WTC11 (cell line): Measurements from ENCODE around the gene UNC5A. TPM values are rescaled to one million over a fixed set of nuclear protein-coding genes. Genes with fewer than 3 reads are reported as not detected.

Experiments
- ATAC-seq: fragments of 200-7000 bp; cut with Tn5 transposase; 2 replicates; pipeline ENCODE4 v1.10.0; 2021; ENCODE audit warnings: mild to moderate bottlenecking, moderate library complexity
- CTCF ChIA-PET: fragments of 300-600 bp; sonication (Branson Sonifier 250); formaldehyde crosslinking; loops from one replicate; lab custom pipeline; 2021; ENCODE audit warnings: antibody characterized with exemption; lab: Charles Lee
- POLR2A ChIA-PET: fragments of 350-600 bp; sonication (Branson Sonifier 250); formaldehyde crosslinking; loops from one replicate; lab custom pipeline; 2021; ENCODE audit warnings: antibody characterized with exemption; lab: Charles Lee
- DNase-seq: peaks from one replicate; pipeline ENCODE4 v3.0.0; 2021; ENCODE audit warnings: low spot score
- H3K27ac Mint-ChIP-seq: 2 replicates; pipeline ENCODE4 v1.8.0; 2021; ENCODE audit warnings: mixed read lengths
- H3K27me3 Mint-ChIP-seq: 2 replicates; pipeline ENCODE4 v1.8.0; 2021; ENCODE audit warnings: low read depth, mild to moderate bottlenecking, moderate library complexity, mixed read lengths
- H3K36me3 Mint-ChIP-seq: 2 replicates; pipeline ENCODE4 v1.8.0; 2021; ENCODE audit warnings: mixed read lengths
- H3K4me1 Mint-ChIP-seq: 2 replicates; pipeline ENCODE4 v1.8.0; 2022; ENCODE audit warnings: mixed read lengths
- H3K4me3 Mint-ChIP-seq: 2 replicates; pipeline ENCODE4 v1.8.0; 2021; ENCODE audit warnings: mild to moderate bottlenecking, moderate library complexity, mixed read lengths
- H3K9me3 Mint-ChIP-seq: 2 replicates; pipeline ENCODE4 v1.8.0; 2021; ENCODE audit warnings: mixed read lengths
- MYBL2 ChIP-seq: sonication (generic); formaldehyde crosslinking; IDR thresholded peaks from 2 replicates; pipeline ENCODE4 v1.8.1; 2023; ENCODE audit warnings: mild to moderate bottlenecking, moderate library complexity, missing genetic modification reagents
- NFE2L1 ChIP-seq: sonication (generic); formaldehyde crosslinking; IDR thresholded peaks from 2 replicates; pipeline ENCODE4 v1.8.1; 2023; ENCODE audit warnings: missing genetic modification reagents
- NR1H2 ChIP-seq: sonication (generic); formaldehyde crosslinking; IDR thresholded peaks from 2 replicates; pipeline ENCODE4 v1.9.0; 2021; ENCODE audit warnings: mild to moderate bottlenecking, moderate library complexity, missing genetic modification reagents
- SMAD4 ChIP-seq: sonication (generic); formaldehyde crosslinking; IDR thresholded peaks from 2 replicates; pipeline ENCODE4 v1.8.0; 2022; ENCODE audit warnings: mild to moderate bottlenecking, missing genetic modification reagents
- SOX15 ChIP-seq: fragments of 250-450 bp; sonication (Bioruptor Pico); IDR thresholded peaks from 2 replicates; pipeline ENCODE4 v1.9.0; 2021; ENCODE audit warnings: mild to moderate bottlenecking
- ZNF121 ChIP-seq: sonication (generic); formaldehyde crosslinking; IDR thresholded peaks from 2 replicates; pipeline ENCODE4 v1.8.0; 2023; ENCODE audit warnings: missing genetic modification reagents
- ZNF219 ChIP-seq: sonication (generic); formaldehyde crosslinking; IDR thresholded peaks from 2 replicates; pipeline ENCODE4 v1.8.0; 2023; ENCODE audit warnings: missing genetic modification reagents, mild to moderate bottlenecking, borderline replicate concordance
- ZNF317 ChIP-seq: sonication (generic); formaldehyde crosslinking; IDR thresholded peaks from 2 replicates; pipeline ENCODE4 v1.8.1; 2023; ENCODE audit warnings: low read depth, mild to moderate bottlenecking, moderate library complexity, missing genetic modification reagents, borderline replicate concordance
- ZNF396 ChIP-seq: fragments of 250-450 bp; sonication (Bioruptor Pico); IDR thresholded peaks from 2 replicates; pipeline ENCODE4 v1.8.0; 2021; ENCODE audit warnings: mild to moderate bottlenecking, moderate library complexity, borderline replicate concordance
- total RNA-seq: library from RNA; stranded (reverse); gene quantifications from 3 replicates; pipeline ENCODE4 v1.2.3, GENCODE V29; 2021
- TF ChIP-seq, protein P1 (sequence below): sonication (generic); formaldehyde crosslinking; IDR thresholded peaks from 2 replicates; pipeline ENCODE4 v1.8.0; 2022; ENCODE audit warnings: mild to moderate bottlenecking, missing genetic modification reagents
- TF ChIP-seq, protein P2 (sequence below): sonication (generic); formaldehyde crosslinking; IDR thresholded peaks from 2 replicates; pipeline ENCODE4 v1.8.0; 2023; ENCODE audit warnings: missing genetic modification reagents
- TF ChIP-seq, protein P3 (sequence below): fragments of 250-450 bp; sonication (Bioruptor Pico); IDR thresholded peaks from 2 replicates; pipeline ENCODE4 v1.9.0; 2021; ENCODE audit warnings: mild to moderate bottlenecking
- TF ChIP-seq, protein P4 (sequence below): sonication (generic); formaldehyde crosslinking; IDR thresholded peaks from 2 replicates; pipeline ENCODE4 v1.8.1; 2022; ENCODE audit warnings: low read depth, missing genetic modification reagents, borderline replicate concordance
- TF ChIP-seq, protein P5 (sequence below): fragments of 250-450 bp; sonication (Bioruptor Pico); IDR thresholded peaks from 2 replicates; pipeline ENCODE4 v1.9.0; 2021; ENCODE audit warnings: mild to moderate bottlenecking
- TF ChIP-seq, protein P6 (sequence below): sonication (generic); formaldehyde crosslinking; conservative IDR thresholded peaks from 2 replicates; pipeline ENCODE4 v1.8.1; 2022; ENCODE audit warnings: mild to moderate bottlenecking, missing genetic modification reagents
- TF ChIP-seq, protein P7 (sequence below): sonication (generic); formaldehyde crosslinking; IDR thresholded peaks from 2 replicates; pipeline ENCODE4 v1.8.0; 2022; ENCODE audit warnings: missing genetic modification reagents
- TF ChIP-seq, protein P8 (sequence below): sonication (generic); formaldehyde crosslinking; IDR thresholded peaks from 2 replicates; pipeline ENCODE4 v1.8.1; 2022; ENCODE audit warnings: missing genetic modification reagents, borderline replicate concordance

The UNC5A gene
- total RNA-seq, 1 experiment from 2014 or later = 10.2 TPM

DNA sequence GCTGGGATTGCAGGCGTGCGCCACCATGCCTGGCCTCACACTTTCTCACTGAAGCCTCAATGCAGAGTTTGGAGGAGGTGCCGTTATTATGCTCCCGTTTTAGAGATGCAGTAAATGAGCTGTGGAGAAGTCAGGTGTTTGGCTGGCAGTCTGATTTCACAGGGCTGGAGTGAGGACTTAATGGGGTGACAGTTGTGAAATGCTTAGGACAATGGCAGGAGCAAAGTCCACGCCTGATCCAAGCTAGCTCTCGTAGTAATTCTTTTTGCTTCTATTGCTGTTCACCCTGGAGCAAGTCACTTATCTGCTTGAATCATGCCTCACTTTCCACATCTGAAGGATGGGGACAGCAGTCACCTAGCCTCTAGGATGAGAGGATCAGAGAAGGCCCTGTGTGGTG lies 21.8 kb downstream of the UNC5A start:
- no peak overlapping the region for H3K27ac Mint-ChIP-seq

More for the DNA sequence above, 21.8 kb downstream of the UNC5A start:
- no peaks in the 10 kb centered on the region for H3K4me1 Mint-ChIP-seq
- H3K36me3 Mint-ChIP-seq = no peaks in the 10 kb centered on the region
- TF ChIP-seq ZNF396 (CRISPR knock-in tag) = no peak
- TF ChIP-seq, protein P1, sequence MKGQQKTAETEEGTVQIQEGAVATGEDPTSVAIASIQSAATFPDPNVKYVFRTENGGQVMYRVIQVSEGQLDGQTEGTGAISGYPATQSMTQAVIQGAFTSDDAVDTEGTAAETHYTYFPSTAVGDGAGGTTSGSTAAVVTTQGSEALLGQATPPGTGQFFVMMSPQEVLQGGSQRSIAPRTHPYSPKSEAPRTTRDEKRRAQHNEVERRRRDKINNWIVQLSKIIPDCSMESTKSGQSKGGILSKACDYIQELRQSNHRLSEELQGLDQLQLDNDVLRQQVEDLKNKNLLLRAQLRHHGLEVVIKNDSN (CRISPR knock-in tag) = no peak
- no peak for TF ChIP-seq NFE2L1 (CRISPR knock-in tag)
- TF ChIP-seq, protein P2, sequence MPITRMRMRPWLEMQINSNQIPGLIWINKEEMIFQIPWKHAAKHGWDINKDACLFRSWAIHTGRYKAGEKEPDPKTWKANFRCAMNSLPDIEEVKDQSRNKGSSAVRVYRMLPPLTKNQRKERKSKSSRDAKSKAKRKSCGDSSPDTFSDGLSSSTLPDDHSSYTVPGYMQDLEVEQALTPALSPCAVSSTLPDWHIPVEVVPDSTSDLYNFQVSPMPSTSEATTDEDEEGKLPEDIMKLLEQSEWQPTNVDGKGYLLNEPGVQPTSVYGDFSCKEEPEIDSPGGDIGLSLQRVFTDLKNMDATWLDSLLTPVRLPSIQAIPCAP (CRISPR knock-in tag) = no peak
- TF ChIP-seq, protein P3, sequence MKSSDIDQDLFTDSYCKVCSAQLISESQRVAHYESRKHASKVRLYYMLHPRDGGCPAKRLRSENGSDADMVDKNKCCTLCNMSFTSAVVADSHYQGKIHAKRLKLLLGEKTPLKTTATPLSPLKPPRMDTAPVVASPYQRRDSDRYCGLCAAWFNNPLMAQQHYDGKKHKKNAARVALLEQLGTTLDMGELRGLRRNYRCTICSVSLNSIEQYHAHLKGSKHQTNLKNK (CRISPR knock-in tag) = no peak
- TF ChIP-seq, protein P4, sequence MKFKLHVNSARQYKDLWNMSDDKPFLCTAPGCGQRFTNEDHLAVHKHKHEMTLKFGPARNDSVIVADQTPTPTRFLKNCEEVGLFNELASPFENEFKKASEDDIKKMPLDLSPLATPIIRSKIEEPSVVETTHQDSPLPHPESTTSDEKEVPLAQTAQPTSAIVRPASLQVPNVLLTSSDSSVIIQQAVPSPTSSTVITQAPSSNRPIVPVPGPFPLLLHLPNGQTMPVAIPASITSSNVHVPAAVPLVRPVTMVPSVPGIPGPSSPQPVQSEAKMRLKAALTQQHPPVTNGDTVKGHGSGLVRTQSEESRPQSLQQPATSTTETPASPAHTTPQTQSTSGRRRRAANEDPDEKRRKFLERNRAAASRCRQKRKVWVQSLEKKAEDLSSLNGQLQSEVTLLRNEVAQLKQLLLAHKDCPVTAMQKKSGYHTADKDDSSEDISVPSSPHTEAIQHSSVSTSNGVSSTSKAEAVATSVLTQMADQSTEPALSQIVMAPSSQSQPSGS (CRISPR knock-in tag) = no peak
- no peak for TF ChIP-seq NR1H2 (CRISPR knock-in tag)
- no peak for TF ChIP-seq ZNF317 (CRISPR knock-in tag)
- TF ChIP-seq, protein P5, sequence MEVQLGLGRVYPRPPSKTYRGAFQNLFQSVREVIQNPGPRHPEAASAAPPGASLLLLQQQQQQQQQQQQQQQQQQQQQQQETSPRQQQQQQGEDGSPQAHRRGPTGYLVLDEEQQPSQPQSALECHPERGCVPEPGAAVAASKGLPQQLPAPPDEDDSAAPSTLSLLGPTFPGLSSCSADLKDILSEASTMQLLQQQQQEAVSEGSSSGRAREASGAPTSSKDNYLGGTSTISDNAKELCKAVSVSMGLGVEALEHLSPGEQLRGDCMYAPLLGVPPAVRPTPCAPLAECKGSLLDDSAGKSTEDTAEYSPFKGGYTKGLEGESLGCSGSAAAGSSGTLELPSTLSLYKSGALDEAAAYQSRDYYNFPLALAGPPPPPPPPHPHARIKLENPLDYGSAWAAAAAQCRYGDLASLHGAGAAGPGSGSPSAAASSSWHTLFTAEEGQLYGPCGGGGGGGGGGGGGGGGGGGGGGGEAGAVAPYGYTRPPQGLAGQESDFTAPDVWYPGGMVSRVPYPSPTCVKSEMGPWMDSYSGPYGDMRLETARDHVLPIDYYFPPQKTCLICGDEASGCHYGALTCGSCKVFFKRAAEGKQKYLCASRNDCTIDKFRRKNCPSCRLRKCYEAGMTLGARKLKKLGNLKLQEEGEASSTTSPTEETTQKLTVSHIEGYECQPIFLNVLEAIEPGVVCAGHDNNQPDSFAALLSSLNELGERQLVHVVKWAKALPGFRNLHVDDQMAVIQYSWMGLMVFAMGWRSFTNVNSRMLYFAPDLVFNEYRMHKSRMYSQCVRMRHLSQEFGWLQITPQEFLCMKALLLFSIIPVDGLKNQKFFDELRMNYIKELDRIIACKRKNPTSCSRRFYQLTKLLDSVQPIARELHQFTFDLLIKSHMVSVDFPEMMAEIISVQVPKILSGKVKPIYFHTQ (CRISPR knock-in tag) = no peak
- TF ChIP-seq ZNF121 (CRISPR knock-in tag) = no peak
- TF ChIP-seq, protein P6, sequence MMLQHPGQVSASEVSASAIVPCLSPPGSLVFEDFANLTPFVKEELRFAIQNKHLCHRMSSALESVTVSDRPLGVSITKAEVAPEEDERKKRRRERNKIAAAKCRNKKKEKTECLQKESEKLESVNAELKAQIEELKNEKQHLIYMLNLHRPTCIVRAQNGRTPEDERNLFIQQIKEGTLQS = no peak
- no peak for TF ChIP-seq SMAD4 (CRISPR knock-in tag)
- TF ChIP-seq, protein P7, sequence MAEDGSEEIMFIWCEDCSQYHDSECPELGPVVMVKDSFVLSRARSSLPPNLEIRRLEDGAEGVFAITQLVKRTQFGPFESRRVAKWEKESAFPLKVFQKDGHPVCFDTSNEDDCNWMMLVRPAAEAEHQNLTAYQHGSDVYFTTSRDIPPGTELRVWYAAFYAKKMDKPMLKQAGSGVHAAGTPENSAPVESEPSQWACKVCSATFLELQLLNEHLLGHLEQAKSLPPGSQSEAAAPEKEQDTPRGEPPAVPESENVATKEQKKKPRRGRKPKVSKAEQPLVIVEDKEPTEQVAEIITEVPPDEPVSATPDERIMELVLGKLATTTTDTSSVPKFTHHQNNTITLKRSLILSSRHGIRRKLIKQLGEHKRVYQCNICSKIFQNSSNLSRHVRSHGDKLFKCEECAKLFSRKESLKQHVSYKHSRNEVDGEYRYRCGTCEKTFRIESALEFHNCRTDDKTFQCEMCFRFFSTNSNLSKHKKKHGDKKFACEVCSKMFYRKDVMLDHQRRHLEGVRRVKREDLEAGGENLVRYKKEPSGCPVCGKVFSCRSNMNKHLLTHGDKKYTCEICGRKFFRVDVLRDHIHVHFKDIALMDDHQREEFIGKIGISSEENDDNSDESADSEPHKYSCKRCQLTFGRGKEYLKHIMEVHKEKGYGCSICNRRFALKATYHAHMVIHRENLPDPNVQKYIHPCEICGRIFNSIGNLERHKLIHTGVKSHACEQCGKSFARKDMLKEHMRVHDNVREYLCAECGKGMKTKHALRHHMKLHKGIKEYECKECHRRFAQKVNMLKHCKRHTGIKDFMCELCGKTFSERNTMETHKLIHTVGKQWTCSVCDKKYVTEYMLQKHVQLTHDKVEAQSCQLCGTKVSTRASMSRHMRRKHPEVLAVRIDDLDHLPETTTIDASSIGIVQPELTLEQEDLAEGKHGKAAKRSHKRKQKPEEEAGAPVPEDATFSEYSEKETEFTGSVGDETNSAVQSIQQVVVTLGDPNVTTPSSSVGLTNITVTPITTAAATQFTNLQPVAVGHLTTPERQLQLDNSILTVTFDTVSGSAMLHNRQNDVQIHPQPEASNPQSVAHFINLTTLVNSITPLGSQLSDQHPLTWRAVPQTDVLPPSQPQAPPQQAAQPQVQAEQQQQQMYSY = no peak
- TF ChIP-seq, protein P8, sequence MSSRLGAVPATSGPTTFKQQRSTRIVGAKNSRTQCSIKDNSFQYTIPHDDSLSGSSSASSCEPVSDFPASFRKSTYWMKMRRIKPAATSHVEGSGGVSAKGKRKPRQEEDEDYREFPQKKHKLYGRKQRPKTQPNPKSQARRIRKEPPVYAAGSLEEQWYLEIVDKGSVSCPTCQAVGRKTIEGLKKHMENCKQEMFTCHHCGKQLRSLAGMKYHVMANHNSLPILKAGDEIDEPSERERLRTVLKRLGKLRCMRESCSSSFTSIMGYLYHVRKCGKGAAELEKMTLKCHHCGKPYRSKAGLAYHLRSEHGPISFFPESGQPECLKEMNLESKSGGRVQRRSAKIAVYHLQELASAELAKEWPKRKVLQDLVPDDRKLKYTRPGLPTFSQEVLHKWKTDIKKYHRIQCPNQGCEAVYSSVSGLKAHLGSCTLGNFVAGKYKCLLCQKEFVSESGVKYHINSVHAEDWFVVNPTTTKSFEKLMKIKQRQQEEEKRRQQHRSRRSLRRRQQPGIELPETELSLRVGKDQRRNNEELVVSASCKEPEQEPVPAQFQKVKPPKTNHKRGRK = no peak
- no peak for TF ChIP-seq MYBL2 (CRISPR knock-in tag)
- TF ChIP-seq SOX15 (CRISPR knock-in tag) = no peak
- no peak for TF ChIP-seq ZNF219 (CRISPR knock-in tag)
- 0 out of 2 replicates have a peak, but pooled peaks cover 3% of the 10 kb centered on the region for H3K9me3 Mint-ChIP-seq
- ChIA-PET CTCF (interaction anchor here (1.3 kb wide), 1 partner anchor 172 kb away, joined by 9 read pairs; no protein-coding TSS in a partner anchor), POLR2A (interaction anchor here (0.6 kb wide), 1 partner anchor 19 kb away, joined by 3 read pairs; no protein-coding TSS in a partner anchor)
- no peak overlapping the region for H3K4me3 Mint-ChIP-seq
- peaks cover 6% of the 10 kb centered on the region for H3K27me3 Mint-ChIP-seq
- no peak for ATAC-seq
- no peak for DNase-seq
